ENCODE measurements around the gene SYNE3. TPM values are rescaled to one million over a fixed set of nuclear protein-coding genes. Genes with fewer than 3 reads are reported as not detected.
A peak's percentile ranks its signal among the peaks of the same experiment; 100 is the strongest.
"Not testable (repeated sequence)": the region's sequence is repeated elsewhere in the genome, so short reads cannot be mapped to it uniquely, and the experiment has no call there.

SYNE3 gene
- total RNA-seq, 5 donors from 2014 or later (not counting 1 experiment from before 2014, with no cell fraction given): 55.6 to 92.3 (median 77.8) TPM

- Mint-ChIP-seq H3K4me1 (peaks cover 70 to 86% (median 77%) of the 10 kb centered on the region in 3 donors), H3K36me3 (peaks cover 35% of the 10 kb centered on the region), H3K4me3 (no peak overlapping the region), H3K27ac (no peak overlapping the region), H3K9me3 (no peaks in the 10 kb centered on the region), H3K27me3 (no peaks in the 10 kb centered on the region)
- no peak for DNase-seq
- ChIA-PET POLR2A (interaction anchor here in 1 of 2 donors (0.9 kb wide), 1 partner anchor 51 kb away, joined by 3 read pairs; no protein-coding TSS in a partner anchor), CTCF (interaction anchor here in 1 of 2 donors (1.0 kb wide), 1 partner anchor 13 kb away, joined by 3 read pairs; no protein-coding TSS in a partner anchor)
- no peak for ATAC-seq (replicated peaks in 1 of 4)
- no peaks in the 10 kb centered on the region for H3K27me3 ChIP-seq (replicated peaks in 1 of 2; ENCODE audit: control insufficient read depth in 2 of 2, extremely low read depth in 1 of 2, insufficient read depth in 2 of 2, low read length in 1 of 2)
- H3K36me3 ChIP-seq (ENCODE audit: control insufficient read depth in 2 of 2, extremely low read depth in 1 of 2, insufficient read depth in 1 of 2, low read length in 1 of 2): peaks cover 0 to 18% of the 10 kb centered on the region in 2 donors
- no peaks in the 10 kb centered on the region for H3K9me3 ChIP-seq
- H3K4me3 ChIP-seq (ENCODE audit: control insufficient read depth in 1 of 2, extremely low read depth in 1 of 2, low read length in 1 of 2): no peak overlapping the region
- H3K27ac ChIP-seq (ENCODE audit: low read length): no peak overlapping the region
- WGBS (ENCODE audit: insufficient coverage): 92% methylated on average over 4 of the region's 5 CpGs
- peaks cover 5 to 64% of the 10 kb centered on the region in 2 experiments for H3K4me1 ChIP-seq (ENCODE audit: control insufficient read depth in 1 of 2, extremely low read depth in 1 of 2, insufficient read depth in 2 of 2, low read length in 2 of 2)
Measured at GRCh38 chr14:95510804-95511203, 5.6 kb downstream of the SYNE3 start.

GRCh38 chr14:95510344-95510743, 6.1 kb downstream of the SYNE3 start:
- Histone ChIP-seq H3K4me1 (ENCODE audit: control insufficient read depth in 1 of 2, extremely low read depth in 1 of 2, insufficient read depth in 2 of 2, low read length in 2 of 2) (peaks cover 3 to 61% of the 10 kb centered on the region in 2 experiments), H3K36me3 (ENCODE audit: control insufficient read depth in 2 of 2, extremely low read depth in 1 of 2, insufficient read depth in 1 of 2, low read length in 1 of 2) (peaks cover 0 to 18% of the 10 kb centered on the region in 2 donors)
- ATAC-seq (replicated peaks in 1 of 4); CTCF ChIA-PET; H3K9me3 Mint-ChIP-seq; H3K9me3 ChIP-seq; H3K4me3 ChIP-seq (ENCODE audit: control insufficient read depth in 1 of 2, extremely low read depth in 1 of 2, low read length in 1 of 2); DNase-seq; H3K27me3 Mint-ChIP-seq; H3K27me3 ChIP-seq (replicated peaks in 1 of 2; ENCODE audit: control insufficient read depth in 2 of 2, extremely low read depth in 1 of 2, insufficient read depth in 2 of 2, low read length in 1 of 2); POLR2A ChIA-PET; H3K4me3 Mint-ChIP-seq; H3K27ac ChIP-seq (ENCODE audit: low read length): not testable (repeated sequence)
- peaks cover 73 to 86% (median 77%) of the 10 kb centered on the region in 3 donors for H3K4me1 Mint-ChIP-seq
- H3K36me3 Mint-ChIP-seq: peaks cover 35% of the 10 kb centered on the region
- 96% methylated on average over 4 of the region's 9 CpGs for WGBS (ENCODE audit: insufficient coverage)
- H3K27ac Mint-ChIP-seq: peak overlapping the region; percentile 46 to 80

- peaks cover 71 to 86% (median 77%) of the 10 kb centered on the region in 3 donors for H3K4me1 Mint-ChIP-seq
- H3K27ac ChIP-seq (ENCODE audit: low read length): no peak overlapping the region
- WGBS (ENCODE audit: insufficient coverage): 96% methylated on average over 3 of the region's 6 CpGs
- H3K27me3 Mint-ChIP-seq: no peaks in the 10 kb centered on the region
- DNase-seq: no peak
- H3K4me3 ChIP-seq (ENCODE audit: control insufficient read depth in 1 of 2, extremely low read depth in 1 of 2, low read length in 1 of 2): no peak overlapping the region
- peaks cover 36% of the 10 kb centered on the region for H3K36me3 Mint-ChIP-seq
- no peaks in the 10 kb centered on the region for H3K9me3 Mint-ChIP-seq
- peak overlapping the region in 1 of 2 donors; percentile 80 for H3K27ac Mint-ChIP-seq
- H3K27me3 ChIP-seq (replicated peaks in 1 of 2; ENCODE audit: control insufficient read depth in 2 of 2, extremely low read depth in 1 of 2, insufficient read depth in 2 of 2, low read length in 1 of 2): no peaks in the 10 kb centered on the region
- CTCF ChIA-PET: no interaction called here
- H3K4me1 ChIP-seq (ENCODE audit: control insufficient read depth in 1 of 2, extremely low read depth in 1 of 2, insufficient read depth in 2 of 2, low read length in 2 of 2): peaks cover 0 to 61% of the 10 kb centered on the region in 2 experiments
- no peak overlapping the region for H3K4me3 Mint-ChIP-seq
- peaks cover 3 to 20% of the 10 kb centered on the region in 2 donors for H3K36me3 ChIP-seq (ENCODE audit: control insufficient read depth in 2 of 2, extremely low read depth in 1 of 2, insufficient read depth in 1 of 2, low read length in 1 of 2)
- POLR2A ChIA-PET: interaction anchor here in 1 of 2 donors (0.6 kb wide), 1 partner anchor 13 kb away, joined by 3 read pairs; no protein-coding TSS in a partner anchor
- no peaks in the 10 kb centered on the region for H3K9me3 ChIP-seq
- no peak for ATAC-seq (replicated peaks in 1 of 4)
Measured at GRCh38 chr14:95509495-95509894, 7.0 kb downstream of the SYNE3 start.

GRCh38 chr14:95508377-95508776, 8.1 kb downstream of the SYNE3 start:
- WGBS (ENCODE audit: insufficient coverage): 97% methylated on average over 5 of the region's 6 CpGs
- Histone ChIP-seq H3K27me3 (replicated peaks in 1 of 2; ENCODE audit: control insufficient read depth in 2 of 2, extremely low read depth in 1 of 2, insufficient read depth in 2 of 2, low read length in 1 of 2) (no peaks in the 10 kb centered on the region), H3K4me3 (ENCODE audit: control insufficient read depth in 1 of 2, extremely low read depth in 1 of 2, low read length in 1 of 2) (no peak overlapping the region), H3K9me3 (no peaks in the 10 kb centered on the region), H3K4me1 (ENCODE audit: control insufficient read depth in 1 of 2, extremely low read depth in 1 of 2, insufficient read depth in 2 of 2, low read length in 2 of 2) (peaks cover 0 to 61% of the 10 kb centered on the region in 2 experiments), H3K36me3 (ENCODE audit: control insufficient read depth in 2 of 2, extremely low read depth in 1 of 2, insufficient read depth in 1 of 2, low read length in 1 of 2) (peaks cover 3 to 20% of the 10 kb centered on the region in 2 donors), H3K27ac (ENCODE audit: low read length) (peak overlapping the region; percentile 31)
- Mint-ChIP-seq H3K4me1 (peaks cover 70 to 84% (median 78%) of the 10 kb centered on the region in 3 donors), H3K9me3 (no peaks in the 10 kb centered on the region), H3K27ac (peak overlapping the region; percentile 45 to 60), H3K36me3 (peaks cover 41% of the 10 kb centered on the region), H3K4me3 (no peak overlapping the region), H3K27me3 (no peaks in the 10 kb centered on the region)
- ChIA-PET CTCF (no interaction called here), POLR2A (no interaction called here)
- ATAC-seq (replicated peaks in 1 of 4) (no peak), DNase-seq (no peak)

- Mint-ChIP-seq H3K36me3 (peaks cover 38% of the 10 kb centered on the region), H3K27ac (peak overlapping the region; percentile 45 to 60), H3K27me3 (no peaks in the 10 kb centered on the region), H3K9me3 (no peaks in the 10 kb centered on the region), H3K4me1 (peaks cover 70 to 84% (median 76%) of the 10 kb centered on the region in 3 donors), H3K4me3 (no peak overlapping the region)
- Histone ChIP-seq H3K4me1 (ENCODE audit: control insufficient read depth in 1 of 2, extremely low read depth in 1 of 2, insufficient read depth in 2 of 2, low read length in 2 of 2) (peaks cover 0 to 64% of the 10 kb centered on the region in 2 experiments), H3K36me3 (ENCODE audit: control insufficient read depth in 2 of 2, extremely low read depth in 1 of 2, insufficient read depth in 1 of 2, low read length in 1 of 2) (peaks cover 3 to 20% of the 10 kb centered on the region in 2 donors), H3K9me3 (no peaks in the 10 kb centered on the region), H3K4me3 (ENCODE audit: control insufficient read depth in 1 of 2, extremely low read depth in 1 of 2, low read length in 1 of 2) (no peak overlapping the region), H3K27ac (ENCODE audit: low read length) (peak overlapping the region; percentile 31), H3K27me3 (replicated peaks in 1 of 2; ENCODE audit: control insufficient read depth in 2 of 2, extremely low read depth in 1 of 2, insufficient read depth in 2 of 2, low read length in 1 of 2) (no peaks in the 10 kb centered on the region)
- 17% methylated on average over 2 of the region's 3 CpGs for WGBS (ENCODE audit: insufficient coverage)
- POLR2A ChIA-PET: no interaction called here
- DNase-seq (peak in 6 of 35 experiments; percentile 11 to 44 (median 26)), ATAC-seq (replicated peaks in 1 of 4) (peak in 3 of 4 experiments; percentile 23 to 32 (median 27))
- CTCF ChIA-PET: no interaction called here
Measured at GRCh38 chr14:95507701-95508103, 8.7 kb downstream of the SYNE3 start.

- H3K27me3 Mint-ChIP-seq: no peaks in the 10 kb centered on the region
- peaks cover 75 to 89% (median 81%) of the 10 kb centered on the region in 3 donors for H3K4me1 Mint-ChIP-seq
- H3K4me3 Mint-ChIP-seq: peak overlapping the region in 1 of 3 donors; percentile 17
- H3K27ac ChIP-seq (ENCODE audit: low read length): no peak overlapping the region
- no peaks in the 10 kb centered on the region for H3K9me3 ChIP-seq
- H3K27me3 ChIP-seq (replicated peaks in 1 of 2; ENCODE audit: control insufficient read depth in 2 of 2, extremely low read depth in 1 of 2, insufficient read depth in 2 of 2, low read length in 1 of 2): no peaks in the 10 kb centered on the region
- H3K9me3 Mint-ChIP-seq: no peaks in the 10 kb centered on the region
- H3K27ac Mint-ChIP-seq: peak overlapping the region in 1 of 2 donors; percentile 44
- ChIA-PET POLR2A (no interaction called here), CTCF (no interaction called here)
- DNase-seq (no peak), ATAC-seq (replicated peaks in 1 of 4) (no peak)
- H3K4me3 ChIP-seq (ENCODE audit: control insufficient read depth in 1 of 2, extremely low read depth in 1 of 2, low read length in 1 of 2): no peak overlapping the region
- H3K36me3 ChIP-seq (ENCODE audit: control insufficient read depth in 2 of 2, extremely low read depth in 1 of 2, insufficient read depth in 1 of 2, low read length in 1 of 2): peaks cover 6 to 23% of the 10 kb centered on the region in 2 donors
- H3K4me1 ChIP-seq (ENCODE audit: control insufficient read depth in 1 of 2, extremely low read depth in 1 of 2, insufficient read depth in 2 of 2, low read length in 2 of 2): peaks cover 0 to 70% of the 10 kb centered on the region in 2 experiments
- 76% methylated on average over 6 of the region's 8 CpGs for WGBS (ENCODE audit: insufficient coverage)
- H3K36me3 Mint-ChIP-seq: peaks cover 42% of the 10 kb centered on the region
Measured at GRCh38 chr14:95507174-95507573, 9.3 kb downstream of the SYNE3 start.
